ENCODE results near the gene MRGPRG. TPM values are rescaled to one million over a fixed set of nuclear protein-coding genes. Genes with fewer than 3 reads are reported as not detected.

MRGPRG gene
- total RNA-seq, 1 donor from 2014 or later: not detected

- TF ChIP-seq CTCF (IDR thresholded peaks at IDR 0.05; ENCODE audit: unreplicated experiment): no peak
- Mint-ChIP-seq H3K36me3 (no peaks in the 10 kb centered on the region), H3K9me3 (no peaks in the 10 kb centered on the region), H3K27me3 (ENCODE audit: low read depth) (peaks cover 7% of the 10 kb centered on the region), H3K4me3 (no peak overlapping the region), H3K4me1 (no peaks in the 10 kb centered on the region), H3K27ac (no peak overlapping the region)
- no peak for DNase-seq (ENCODE audit: low spot score in 2 of 2, unreplicated experiment in 2 of 2)
Observed at GRCh38 chr11:3189886-3190583, 28.6 kb downstream of the MRGPRG start.

GRCh38 chr11:3189196-3189843, 29.3 kb downstream of the MRGPRG start:
- Mint-ChIP-seq H3K27me3 (ENCODE audit: low read depth) (peaks cover 9% of the 10 kb centered on the region), H3K36me3 (no peaks in the 10 kb centered on the region), H3K4me3 (no peak overlapping the region), H3K9me3 (no peaks in the 10 kb centered on the region), H3K4me1 (no peaks in the 10 kb centered on the region), H3K27ac (no peak overlapping the region)
- no peak for TF ChIP-seq CTCF (IDR thresholded peaks at IDR 0.05; ENCODE audit: unreplicated experiment)
- DNase-seq (ENCODE audit: low spot score in 2 of 2, unreplicated experiment in 2 of 2): no peak

- no peaks in the 10 kb centered on the region for H3K4me1 Mint-ChIP-seq
- no peak overlapping the region for H3K27ac Mint-ChIP-seq
Observed at GRCh38 chr11:3188496-3189195, 30.0 kb downstream of the MRGPRG start.

GRCh38 chr11:3186166-3186953, 32.3 kb downstream of the MRGPRG start:
- no peak for DNase-seq (ENCODE audit: low spot score in 2 of 2, unreplicated experiment in 2 of 2)
- H3K9me3 Mint-ChIP-seq: no peaks in the 10 kb centered on the region
- H3K4me1 Mint-ChIP-seq: no peaks in the 10 kb centered on the region
- no peaks in the 10 kb centered on the region for H3K36me3 Mint-ChIP-seq
- H3K27me3 Mint-ChIP-seq (ENCODE audit: low read depth): peaks cover 9% of the 10 kb centered on the region
- no peak overlapping the region for H3K4me3 Mint-ChIP-seq
- TF ChIP-seq CTCF (IDR thresholded peaks at IDR 0.05; ENCODE audit: unreplicated experiment): no peak
- H3K27ac Mint-ChIP-seq: no peak overlapping the region

More at GRCh38 chr11:3188496-3189195, 30.0 kb downstream of the MRGPRG start:
- Mint-ChIP-seq H3K36me3 (no peaks in the 10 kb centered on the region), H3K4me3 (no peak overlapping the region), H3K9me3 (no peaks in the 10 kb centered on the region), H3K27me3 (ENCODE audit: low read depth) (peaks cover 9% of the 10 kb centered on the region)
- TF ChIP-seq CTCF (IDR thresholded peaks at IDR 0.05; ENCODE audit: unreplicated experiment): no peak
- DNase-seq (ENCODE audit: low spot score in 2 of 2, unreplicated experiment in 2 of 2): no peak

- Mint-ChIP-seq H3K4me3 (no peak overlapping the region), H3K9me3 (peaks cover 5% of the 10 kb centered on the region), H3K27me3 (ENCODE audit: low read depth) (peaks cover 9% of the 10 kb centered on the region), H3K4me1 (no peaks in the 10 kb centered on the region), H3K36me3 (no peaks in the 10 kb centered on the region), H3K27ac (no peak overlapping the region)
- no peak for DNase-seq (ENCODE audit: low spot score in 2 of 2, unreplicated experiment in 2 of 2)
- TF ChIP-seq CTCF (IDR thresholded peaks at IDR 0.05; ENCODE audit: unreplicated experiment): no peak
Observed at GRCh38 chr11:3184732-3185347, 33.8 kb downstream of the MRGPRG start.
